Stimulated activated CD4-positive, alpha-beta T cell treated with anti-CD3 and anti-CD28 coated beads, Interleukin-4, amount 100 ng/mL, for 48 hours (primary cell): ENCODE data around the gene HAUS5.
"Not testable (repeated sequence)": the region's sequence is repeated elsewhere in the genome, so short reads cannot be mapped to it uniquely, and the experiment has no call there.

Experiments used
- DNase-seq, 2 donors: peaks; one replicate each; pipeline ENCODE4 v3.0.0-alpha.2; 2020; ENCODE audit warnings: low read depth in 2 of 2

Gene HAUS5

DNA sequence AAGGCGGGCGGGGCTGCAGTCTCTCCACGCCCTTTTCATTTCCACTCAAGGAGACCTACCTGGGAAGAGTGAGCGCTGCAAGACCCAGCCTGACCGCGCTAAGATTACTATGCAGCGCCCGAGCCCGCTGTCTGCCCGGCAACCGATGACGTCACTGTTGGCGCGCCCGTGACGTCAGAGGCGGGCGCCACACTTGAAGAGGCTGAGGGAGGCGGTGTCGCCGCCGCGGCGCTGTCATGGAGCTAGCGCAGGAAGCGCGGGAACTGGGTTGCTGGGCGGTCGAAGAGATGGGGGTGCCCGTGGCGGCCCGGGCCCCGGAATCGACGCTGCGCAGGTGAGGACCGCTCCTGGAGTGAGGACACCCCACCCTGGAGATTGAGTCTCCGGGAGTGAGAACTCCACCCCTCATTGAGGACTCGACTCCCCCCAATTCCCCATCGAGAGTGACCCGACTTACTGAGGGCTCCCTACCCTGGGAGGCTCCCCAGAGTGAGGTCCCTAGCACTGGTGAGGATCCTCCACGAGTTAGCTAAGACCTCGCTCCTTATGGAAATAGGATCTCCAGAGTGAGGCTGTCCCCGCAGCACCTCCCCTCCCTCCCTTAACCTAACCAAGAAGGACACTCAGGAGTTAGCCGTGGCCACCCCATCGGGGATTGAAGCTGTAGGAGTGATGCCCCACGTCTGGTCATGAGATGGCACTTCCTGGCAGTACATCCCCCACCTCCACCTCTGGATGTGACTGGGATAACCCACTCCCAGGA lies at the start of gene HAUS5:
HAUS5 (plus strand) TSS at position 177 of the 763 bp plus-strand sequence; CDS start at position 237, 60 bp downstream.
- DNase-seq: peak; percentile 90 to 96

DNA sequence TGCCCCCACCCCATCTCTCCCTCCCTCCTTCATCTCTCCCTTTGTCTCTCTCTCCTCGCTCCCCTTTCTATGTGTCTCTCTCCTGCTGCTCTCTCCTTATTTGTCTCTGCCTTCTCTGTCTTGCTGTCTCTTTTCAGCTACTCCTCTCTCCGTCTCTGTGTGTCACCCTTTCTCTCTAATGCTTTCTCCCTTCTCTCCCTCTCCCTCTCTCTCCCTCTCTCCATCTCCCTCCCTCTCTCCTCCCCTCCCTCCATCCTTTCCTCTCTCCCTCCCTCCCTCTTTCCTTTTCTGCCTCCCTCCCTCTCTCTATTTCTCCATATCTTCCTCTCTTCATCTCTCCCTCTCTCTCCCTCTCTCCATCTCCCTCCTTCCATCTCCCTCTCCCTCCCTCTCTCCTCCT lies 49.8 kb upstream of the HAUS5 start:
- no peak for DNase-seq

- no peak for DNase-seq
Observed at GRCh38 chr19:35563207-35563829, 49.2 kb upstream of the HAUS5 start, which contains the start of gene ATP4A. ATP4A (minus strand) TSS chr19:35563658; CDS start chr19:35563629, 29 bp downstream.

- DNase-seq: no peak
Observed at GRCh38 chr19:35565016-35565856, 47.3 kb upstream of the HAUS5 start.

DNA sequence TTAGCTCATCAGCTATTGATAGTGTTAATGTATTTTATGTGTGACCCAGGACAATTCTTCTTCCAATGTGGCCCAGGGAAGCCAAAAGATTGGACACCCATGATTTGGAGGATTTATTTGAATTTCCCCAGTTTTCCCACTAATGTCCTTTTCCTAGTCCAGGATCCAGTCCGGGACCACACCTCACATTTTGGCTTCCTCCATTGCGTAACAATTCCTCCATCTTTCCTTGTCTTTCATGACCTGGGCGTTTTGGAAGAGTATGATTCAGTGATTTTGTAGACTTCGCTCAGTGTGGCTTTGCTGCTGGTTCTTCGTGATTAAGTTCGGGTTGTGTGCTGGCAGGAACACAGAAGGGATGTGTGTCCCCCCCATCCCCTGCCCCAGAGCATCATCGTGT lies 45.8 kb upstream of the HAUS5 start:
- DNase-seq: no peak

DNA sequence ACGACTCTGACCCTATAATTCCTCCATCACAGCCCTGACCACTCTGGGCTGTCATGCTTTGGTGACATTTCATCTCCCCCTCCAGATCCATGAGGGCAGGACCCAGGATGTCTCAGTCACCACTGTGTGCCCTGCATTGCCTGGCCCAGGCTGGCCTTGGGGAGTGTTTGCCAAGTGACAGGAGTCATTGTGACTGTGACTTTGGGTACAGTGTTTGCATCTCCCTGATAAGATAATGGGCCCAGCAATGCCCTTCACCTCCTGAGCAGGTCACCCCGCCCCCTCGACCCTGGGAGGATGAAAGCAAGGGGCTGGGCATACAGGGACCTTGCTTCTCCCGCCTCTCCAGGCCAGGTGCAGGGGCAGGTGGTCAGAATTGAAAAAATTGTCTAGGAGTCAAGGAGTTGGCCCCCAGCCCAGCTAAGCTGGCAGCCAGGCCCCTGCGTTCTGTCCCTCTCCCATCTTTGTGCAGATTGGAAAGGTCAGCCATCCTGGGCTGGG lies 43.2 kb upstream of the HAUS5 start:
- DNase-seq: no peak

DNA sequence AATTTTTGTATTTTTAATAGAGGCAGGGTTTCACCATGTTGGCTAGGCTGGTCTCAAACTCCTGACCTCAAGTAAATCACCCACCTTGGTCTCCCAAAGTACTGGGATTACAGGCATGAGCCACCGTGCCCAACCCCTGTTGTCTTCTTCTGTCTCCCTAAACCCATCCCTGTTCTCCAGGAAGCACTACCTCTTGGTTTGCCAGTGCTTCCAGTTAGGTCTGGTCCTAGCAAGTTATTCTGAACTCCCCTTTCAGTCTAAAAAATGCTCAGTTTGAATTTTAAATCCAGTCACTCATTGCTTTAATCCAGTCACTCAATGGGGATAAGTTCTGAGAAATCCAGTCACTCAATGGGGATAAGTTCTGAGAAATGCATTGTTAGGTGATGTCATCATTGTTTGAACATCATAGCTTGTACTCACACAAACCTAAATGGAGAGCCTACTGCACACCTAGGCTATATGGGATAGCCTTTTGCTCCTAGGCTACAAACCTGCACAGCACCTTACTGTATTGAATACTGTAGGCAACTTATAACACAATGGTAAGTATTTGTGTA lies 41.0 kb upstream of the HAUS5 start:
- DNase-seq: no peak

DNA sequence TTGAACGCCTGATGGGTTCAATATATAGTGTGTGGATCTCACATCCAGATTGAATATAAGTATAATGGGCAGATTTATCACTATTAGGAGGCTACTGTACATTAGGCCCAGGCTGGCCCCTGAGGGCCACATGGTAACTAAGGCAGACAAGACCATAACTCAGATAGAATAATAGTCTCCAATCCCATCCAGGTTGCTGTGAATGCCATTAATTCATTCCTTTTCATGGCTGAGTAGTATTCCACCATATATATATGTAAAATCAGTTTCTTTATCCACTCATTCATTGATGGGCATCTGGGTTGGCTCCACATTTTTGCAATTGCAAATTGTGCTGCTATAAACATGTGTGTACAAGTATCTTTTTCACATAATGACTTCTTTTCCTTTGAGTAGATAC lies 34.6 kb upstream of the HAUS5 start:
- no peak for DNase-seq

- no peak for DNase-seq
Observed at GRCh38 chr19:35578707-35579106, 33.8 kb upstream of the HAUS5 start.

DNA sequence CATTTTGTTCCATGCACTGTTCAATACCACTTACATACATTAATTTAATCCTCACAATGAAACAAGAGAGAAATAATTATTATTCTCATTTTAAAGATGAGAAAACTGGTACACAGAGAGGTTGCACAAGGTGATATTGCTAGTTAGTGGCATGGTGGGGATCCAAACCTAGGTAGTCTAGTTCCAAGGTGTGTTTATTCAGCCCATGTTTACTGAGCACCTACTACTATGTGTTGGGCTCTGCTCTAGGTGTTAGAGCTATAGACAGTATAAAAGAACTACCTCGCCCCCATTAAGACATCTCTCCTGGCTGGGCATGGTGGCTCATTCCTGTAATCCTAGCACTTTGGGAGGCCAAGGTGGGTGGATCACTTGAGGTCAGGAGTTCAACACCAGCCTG lies 29.8 kb upstream of the HAUS5 start:
- DNase-seq: no peak

DNA sequence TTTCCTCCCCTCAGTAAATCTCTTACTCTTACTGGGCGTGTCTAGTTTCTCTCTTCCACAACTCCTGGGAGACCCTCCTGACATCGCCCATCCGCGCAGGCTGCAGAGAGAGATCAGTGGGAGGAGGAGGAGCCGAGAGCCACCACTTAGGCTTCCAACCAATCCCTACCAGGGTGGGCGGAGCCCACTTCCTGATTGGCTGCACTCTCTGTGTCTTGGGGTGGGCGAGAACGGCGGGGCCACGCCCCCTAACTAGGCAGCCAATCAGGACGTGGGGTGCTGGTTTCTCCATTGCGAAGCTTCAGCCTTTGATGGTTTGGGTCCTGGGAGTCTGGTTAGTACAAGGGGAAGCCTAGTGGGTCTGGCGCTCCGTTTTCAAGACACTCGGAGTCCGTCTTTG lies 26.7 kb upstream of the HAUS5 start, which contains the start of gene PMIS2:
PMIS2 (plus strand) TSS at position 326 of the 400 bp plus-strand sequence. CDS start 87 bp downstream, outside the sequence.
- peak; percentile 12 to 15 for DNase-seq

- no peak for DNase-seq
Observed at GRCh38 chr19:35587321-35587720, 25.2 kb upstream of the HAUS5 start.

GRCh38 chr19:35590875-35591274 lies 21.7 kb upstream of the HAUS5 start:
- no peak for DNase-seq

GRCh38 chr19:35592226-35592625 lies 20.3 kb upstream of the HAUS5 start:
- DNase-seq: no peak

- not testable (repeated sequence) for DNase-seq
Observed at GRCh38 chr19:35595026-35595425, 17.5 kb upstream of the HAUS5 start.

- DNase-seq: no peak
Observed at GRCh38 chr19:35595928-35596327, 16.6 kb upstream of the HAUS5 start.

GRCh38 chr19:35596366-35596999 lies 16.1 kb upstream of the HAUS5 start:
- no peak for DNase-seq

DNA sequence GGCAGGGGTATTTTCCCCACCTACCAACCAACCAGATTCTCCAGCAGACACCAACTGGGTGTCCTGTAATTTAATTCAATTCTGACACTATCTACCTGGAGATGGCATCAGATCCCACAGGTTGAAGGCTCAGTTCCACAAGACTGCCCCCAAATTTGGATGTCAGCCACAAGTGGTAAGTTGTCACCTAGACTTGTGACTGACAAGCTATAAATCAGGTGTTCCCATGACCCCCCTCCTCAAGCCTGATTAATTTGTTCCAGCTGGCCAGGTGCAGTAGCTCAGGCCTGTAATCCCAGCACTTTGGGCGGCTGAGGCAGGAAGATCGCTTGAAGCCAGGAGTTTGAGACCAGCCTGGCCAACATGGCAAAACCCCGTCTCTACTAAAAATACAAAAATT lies 10.6 kb upstream of the HAUS5 start:
- no peak for DNase-seq

DNA sequence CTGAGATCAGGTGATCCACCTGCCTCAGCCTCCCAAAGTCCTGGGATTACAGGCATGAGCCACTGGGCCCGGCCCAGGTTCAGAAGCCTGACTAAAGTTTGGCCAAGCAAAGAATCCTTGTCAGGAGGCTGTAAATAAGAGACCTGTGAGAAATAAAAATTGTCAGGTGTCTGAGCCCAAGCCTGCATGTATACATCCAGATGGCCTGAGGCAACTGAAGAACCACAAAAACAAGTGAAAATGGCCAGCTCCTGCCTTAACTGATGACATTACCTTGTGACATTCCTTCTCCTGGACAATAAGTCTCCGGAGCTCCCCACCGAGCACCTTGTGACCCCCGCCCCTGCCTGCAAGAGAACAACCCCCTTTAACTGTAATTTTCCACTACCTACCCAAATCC lies 8.1 kb upstream of the HAUS5 start:
- not testable (repeated sequence) for DNase-seq

DNA sequence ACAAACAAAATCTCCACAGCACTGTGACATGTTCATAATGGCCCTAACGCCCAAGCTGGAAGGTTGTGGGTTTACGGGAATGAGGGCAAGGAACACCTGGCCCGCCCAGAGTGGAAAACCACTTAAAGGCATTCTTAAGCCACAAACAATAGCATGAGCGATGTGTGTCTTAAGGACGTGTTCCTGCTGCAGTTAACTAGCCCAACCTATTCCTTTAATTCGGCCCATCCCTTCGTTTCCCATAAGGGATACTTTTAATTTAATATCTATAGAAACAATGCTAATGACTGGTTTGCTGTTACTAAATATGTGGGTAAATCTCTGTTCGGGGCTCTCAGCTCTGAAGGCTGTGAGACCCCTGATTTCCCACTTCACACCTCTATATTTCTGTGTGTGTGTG lies 5.4 kb upstream of the HAUS5 start:
- DNase-seq: not testable (repeated sequence)

- DNase-seq: no peak
Observed at GRCh38 chr19:35607661-35608060, 4.9 kb upstream of the HAUS5 start.
